GM12864 (cell line): Measurements from ENCODE around the gene LMO3.

Experiments
- DNase-seq: peaks from one replicate; pipeline ENCODE4 v3.0.0-alpha.2; 2011; ENCODE audit warnings: low read depth
- H3K4me3 ChIP-seq: 2 replicates; pipeline ENCODE4 v1.5.1; 2011; ENCODE audit warnings: mild to moderate bottlenecking, low read depth, low read length, control low read depth
- CTCF ChIP-seq: IDR thresholded peaks from 2 replicates; pipeline ENCODE4 v1.5.1; 2011; ENCODE audit warnings: low read depth, mild to moderate bottlenecking, moderate library complexity, low read length, control low read depth, inconsistent platforms; ENCODE audit errors: missing control alignments

The LMO3 gene

DNA sequence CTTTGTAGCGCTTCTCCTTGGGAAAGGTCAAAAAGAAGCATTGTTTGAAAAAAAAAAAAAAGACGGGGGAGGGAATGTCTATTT, at the start of gene LMO3:
TSS of gene LMO3 (minus strand) at position 46 of the 84 bp plus-strand sequence. CDS start 5,302 bp downstream, outside the sequence.
- peak within 1 kb of the TSS; percentile 29 for H3K4me3 ChIP-seq
- no peak for TF ChIP-seq CTCF
- DNase-seq: no peak

GRCh38 chr12:16636435-16637055, 30.6 kb upstream of the LMO3 start:
- no peak overlapping the region for H3K4me3 ChIP-seq
- TF ChIP-seq CTCF: no peak
- DNase-seq: peak; percentile 27

DNA sequence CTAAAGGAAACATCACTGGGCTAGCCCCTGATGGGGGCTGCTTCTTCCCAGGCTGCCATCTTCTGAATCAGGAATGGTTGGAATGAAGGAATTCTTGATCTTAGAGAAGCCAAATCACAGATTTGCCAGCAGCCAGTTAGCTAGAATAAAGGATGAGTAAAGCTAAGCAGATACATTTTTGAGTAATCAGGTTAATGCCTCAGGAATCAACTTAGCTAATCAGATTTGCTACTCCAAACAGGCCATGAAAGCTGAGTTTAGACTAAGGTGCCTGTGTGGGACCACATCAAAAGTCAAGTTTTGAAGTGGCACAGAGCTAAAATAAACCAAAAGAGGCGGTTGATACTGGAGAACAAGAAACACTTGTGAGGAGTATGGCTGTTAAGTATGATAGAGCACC, 28.8 kb upstream of the LMO3 start:
- H3K4me3 ChIP-seq: no peak overlapping the region
- no peak for TF ChIP-seq CTCF
- DNase-seq: no peak

- no peak for DNase-seq
- no peak overlapping the region for H3K4me3 ChIP-seq
- no peak for TF ChIP-seq CTCF
Measured at GRCh38 chr12:16626991-16627390, 21.0 kb upstream of the LMO3 start.

DNA sequence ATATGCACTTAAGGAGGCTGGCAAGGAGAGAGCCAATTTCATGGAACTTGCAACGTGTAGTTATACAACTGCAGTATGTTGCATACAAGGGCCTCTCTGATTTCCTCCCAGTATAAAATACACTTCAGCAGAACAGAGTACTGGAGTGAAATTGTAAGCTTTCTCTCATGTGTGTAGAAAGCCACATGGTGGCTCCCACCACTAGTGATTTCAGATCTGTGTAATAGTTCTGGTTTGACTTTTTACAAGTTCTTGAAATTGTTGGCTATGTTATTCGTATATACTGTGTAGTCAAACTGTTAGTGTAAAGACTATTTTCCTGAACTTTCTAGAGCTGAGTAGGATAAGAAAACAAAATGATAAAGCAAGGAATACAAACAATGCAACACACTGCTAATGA, 16.4 kb upstream of the LMO3 start:
- no peak overlapping the region for H3K4me3 ChIP-seq
- DNase-seq: no peak
- no peak for TF ChIP-seq CTCF

DNA sequence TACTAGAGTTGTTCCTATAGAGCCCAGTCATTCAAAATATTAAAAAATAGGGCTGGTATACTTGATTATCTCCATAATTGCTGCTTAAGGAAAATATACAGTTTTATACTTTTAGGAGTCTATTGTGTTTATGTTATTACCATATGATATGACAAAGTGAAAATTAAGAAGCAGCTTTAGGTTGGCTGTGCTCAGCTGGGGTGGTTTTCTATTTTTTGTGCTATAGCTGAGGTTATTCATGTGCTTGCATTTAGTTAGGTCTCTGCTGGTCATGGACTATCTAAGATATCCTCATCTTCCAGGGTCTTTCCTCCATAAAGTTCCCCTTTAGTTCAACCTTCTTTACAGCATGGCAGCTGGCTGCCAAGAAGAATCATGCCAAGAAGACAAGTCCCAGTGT, 13.6 kb upstream of the LMO3 start:
- no peak overlapping the region for H3K4me3 ChIP-seq
- TF ChIP-seq CTCF: no peak
- no peak for DNase-seq

GRCh38 chr12:16618256-16618655, 12.3 kb upstream of the LMO3 start:
- no peak for DNase-seq
- TF ChIP-seq CTCF: no peak
- H3K4me3 ChIP-seq: no peak overlapping the region
